Right ventricle myocardium inferior (tissue), 1 donor: Measurements from ENCODE around the gene IFI27L1. TPM values are rescaled to one million over a fixed set of nuclear protein-coding genes. Genes with fewer than 3 reads are reported as not detected.
A peak's percentile ranks its signal among the peaks of the same experiment; 100 is the strongest.

ENCODE experiments used
- ATAC-seq: fragments of 200-7000 bp; cut with Tn5 transposase; one replicate; pipeline ENCODE4 v1.9.1; 2020; ENCODE audit warnings: mild to moderate bottlenecking, moderate library complexity
- DNase-seq: peaks from one replicate; pipeline ENCODE4 v3.0.0; 2021; ENCODE audit errors: missing footprints
- intact Hi-C: fragments of 100-400 bp; cut with DNase I; formaldehyde crosslinking; loops from one replicate; pipeline ENCODE4 v1.11.0; 2022
- total RNA-seq: library from RNA; stranded (reverse); fragmentation: NEBNext Ultra II Directional; extraction: Animal tissue kit (Norgen Biotek cat#: 25700); gene quantifications from one replicate; pipeline ENCODE4 v1.2.1, GENCODE V29; 2021
- donor health status: DM: no; HTN: yes; CAD: no; lungs with severe emphysema.

IFI27L1 gene
- total RNA-seq, 1 donor from 2014 or later: 10.7 TPM

DNA sequence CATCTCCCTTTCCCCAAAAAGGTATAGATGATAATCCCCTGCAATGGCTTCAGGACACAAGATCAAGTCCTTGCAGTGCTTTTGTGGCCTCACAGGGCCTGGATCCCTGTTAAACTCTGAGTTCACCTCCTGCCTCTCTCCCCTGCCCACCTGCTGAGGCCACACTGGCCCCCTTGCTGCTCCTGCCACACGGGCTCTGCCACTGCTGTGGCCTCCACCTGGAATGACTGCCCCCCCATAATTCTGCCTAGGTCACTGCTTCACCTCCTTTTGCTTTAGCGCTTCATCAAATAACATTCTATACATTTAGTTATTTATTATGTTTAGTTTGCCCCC, 28.8 kb downstream of the IFI27L1 start:
- intact Hi-C loops: no loop called here
- ATAC-seq: no peak
- no peak for DNase-seq

DNA sequence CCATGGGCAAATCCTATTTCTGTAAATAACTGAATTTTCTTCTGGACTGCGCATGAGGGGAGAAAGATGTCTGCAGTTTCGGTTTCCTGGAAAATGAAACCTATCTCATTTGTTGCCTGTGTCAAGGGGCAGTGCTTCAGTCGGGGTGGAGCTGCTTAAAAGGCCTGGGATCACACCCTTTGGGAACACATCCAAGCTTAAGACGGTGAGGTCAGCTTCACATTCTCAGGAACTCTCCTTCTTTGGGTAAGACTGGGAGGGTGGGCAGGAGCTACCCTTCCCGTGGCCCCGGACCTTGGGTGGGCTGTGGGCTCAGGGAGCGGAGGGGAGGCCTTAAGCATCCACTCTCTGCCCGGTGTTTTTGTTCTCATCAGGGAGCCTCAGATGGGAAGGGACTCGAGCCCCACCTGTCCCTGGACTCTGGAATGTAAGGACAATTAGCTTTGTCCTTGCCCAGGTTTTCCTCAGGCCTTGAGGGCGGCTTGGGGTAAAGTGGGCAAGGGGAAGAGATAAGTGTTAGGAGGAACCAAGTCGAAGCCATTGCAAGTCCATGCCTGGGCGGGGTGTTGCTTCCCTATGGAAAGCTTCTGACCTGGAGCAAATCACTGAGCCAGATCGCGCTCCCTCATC, 29.6 kb downstream of the IFI27L1 start, which contains the start of gene IFI27:
Gene IFI27 (plus strand): TSS at position 185 of the 630 bp plus-strand sequence.
- intact Hi-C loops: no loop called here
- peak; percentile 55 for ATAC-seq
- DNase-seq: no peak

DNA sequence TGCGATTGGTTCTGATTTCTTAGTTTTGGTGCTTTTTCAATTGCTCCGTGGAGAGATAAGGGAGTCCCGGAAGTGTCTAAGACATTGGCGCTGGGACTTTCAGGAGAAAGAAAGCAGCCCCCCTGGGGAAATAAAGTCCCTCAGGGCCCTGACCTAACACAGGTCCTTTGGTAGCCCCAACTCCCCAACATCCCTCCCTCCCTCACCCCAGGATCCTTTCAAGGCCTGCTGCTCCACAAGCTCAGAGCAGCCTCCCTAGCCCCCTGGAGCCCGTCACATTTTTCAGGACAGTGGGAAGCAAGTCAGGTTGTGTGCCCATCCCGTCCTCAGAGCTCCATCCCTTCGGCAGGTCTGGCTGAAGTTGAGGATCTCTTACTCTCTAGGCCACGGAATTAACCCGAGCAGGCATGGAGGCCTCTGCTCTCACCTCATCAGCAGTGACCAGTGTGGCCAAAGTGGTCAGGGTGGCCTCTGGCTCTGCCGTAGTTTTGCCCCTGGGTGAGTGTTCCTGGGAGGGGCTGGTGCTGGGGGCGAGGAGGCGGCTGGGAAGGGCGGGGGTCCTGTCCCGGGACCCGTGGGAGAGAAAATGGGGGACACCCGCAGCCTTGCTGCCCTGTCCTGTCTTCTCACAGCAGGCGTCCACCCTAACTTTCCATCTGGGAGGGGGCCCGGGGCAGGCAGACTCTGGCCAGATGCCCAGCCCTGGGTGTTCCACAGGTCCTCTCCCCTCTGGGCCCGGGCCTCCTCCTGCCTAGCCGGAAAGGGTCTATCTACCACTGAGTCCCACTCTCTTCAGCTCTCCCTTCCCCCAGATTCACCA, 30.4 kb downstream of the IFI27L1 start:
- ATAC-seq: no peak
- intact Hi-C loops: no loop called here

GRCh38 chr14:94112513-94113063, 31.5 kb downstream of the IFI27L1 start:
- ATAC-seq (no peak), DNase-seq (no peak)
- intact Hi-C loops: no loop called here

More for the DNA sequence above, 30.4 kb downstream of the IFI27L1 start:
- DNase-seq: no peak

GRCh38 chr14:94113073-94113472, 32.0 kb downstream of the IFI27L1 start:
- DNase-seq: no peak

DNA sequence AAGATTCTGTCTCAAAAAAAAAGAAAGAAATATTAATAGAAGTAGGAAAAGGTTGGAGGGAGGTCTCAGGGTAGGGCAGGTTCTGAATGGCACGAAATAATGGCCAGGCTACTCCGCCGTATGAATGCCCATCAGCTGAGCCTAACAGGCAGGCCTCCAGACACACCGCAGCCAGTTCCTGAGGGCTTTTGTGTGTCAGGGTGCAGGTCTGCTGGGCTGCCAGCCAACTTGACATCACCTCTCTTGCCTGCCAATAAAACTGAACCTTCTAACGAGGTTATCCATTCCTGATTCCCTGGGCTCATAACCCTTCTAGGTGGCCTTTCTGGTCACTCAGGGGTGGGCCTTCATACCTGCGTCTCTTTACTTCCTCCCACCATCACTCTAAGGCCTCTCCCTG, 32.4 kb downstream of the IFI27L1 start:
- intact Hi-C loops: no loop called here
- DNase-seq (no peak), ATAC-seq (peak; percentile 28)

More at GRCh38 chr14:94113073-94113472, 32.0 kb downstream of the IFI27L1 start:
- ATAC-seq: no peak
- intact Hi-C loops: no loop called here

DNA sequence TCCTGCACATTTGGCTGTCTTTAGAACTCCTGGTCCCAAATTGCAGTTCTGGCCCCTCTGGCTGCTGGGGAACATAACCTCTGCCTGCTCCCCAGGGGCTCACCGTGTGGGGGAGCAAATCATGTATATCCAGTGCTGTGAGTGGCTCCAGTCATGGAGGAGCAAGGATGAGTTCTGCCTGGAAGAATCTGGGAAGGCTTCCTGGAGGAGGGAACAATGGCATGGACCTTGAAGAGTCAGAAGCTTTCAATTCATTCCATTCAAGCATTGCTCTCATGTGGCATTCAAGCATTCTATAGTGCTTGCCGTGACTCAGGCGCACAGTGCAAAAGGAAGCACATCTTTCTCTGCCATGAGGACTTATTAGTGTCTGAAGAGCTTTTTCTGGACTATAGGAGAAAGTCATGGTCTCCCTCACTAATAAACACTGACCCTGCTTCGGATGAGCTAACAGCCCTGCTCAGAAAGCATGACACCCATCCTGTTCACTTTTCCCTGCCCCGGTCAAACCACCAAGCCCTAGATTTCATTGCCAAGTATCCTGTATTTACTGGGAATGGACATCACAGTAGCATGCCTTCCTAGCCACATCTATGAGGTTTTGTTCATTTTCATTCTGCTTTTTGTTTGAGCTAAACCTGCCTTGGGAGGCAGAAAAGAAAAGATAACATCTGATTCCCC, 32.9 kb downstream of the IFI27L1 start:
- intact Hi-C loops: no loop called here
- no peak for DNase-seq
- no peak for ATAC-seq

DNA sequence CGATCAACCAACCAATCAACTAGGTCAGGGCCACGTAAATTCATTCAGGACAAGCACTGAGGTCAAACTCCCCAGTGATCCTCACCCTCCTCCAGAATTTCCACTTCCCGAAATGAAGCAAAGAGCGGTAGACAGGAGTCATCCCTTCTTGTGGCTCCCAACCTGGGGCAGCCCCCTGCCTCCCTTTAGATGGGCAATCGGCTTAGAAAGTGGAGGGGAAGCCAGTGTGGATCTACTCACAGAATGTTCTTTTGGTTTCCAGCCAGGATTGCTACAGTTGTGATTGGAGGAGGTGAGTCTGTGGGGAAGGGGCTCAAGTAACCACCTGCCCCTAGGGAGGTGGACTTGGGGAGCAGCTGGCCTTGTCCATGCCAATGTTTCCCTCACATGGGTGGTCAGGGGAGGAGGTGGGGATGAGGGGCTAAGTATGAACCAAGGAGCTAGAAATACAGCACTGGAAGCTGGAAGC, 33.5 kb downstream of the IFI27L1 start:
- intact Hi-C loops: no loop called here
- DNase-seq (no peak), ATAC-seq (no peak)

DNA sequence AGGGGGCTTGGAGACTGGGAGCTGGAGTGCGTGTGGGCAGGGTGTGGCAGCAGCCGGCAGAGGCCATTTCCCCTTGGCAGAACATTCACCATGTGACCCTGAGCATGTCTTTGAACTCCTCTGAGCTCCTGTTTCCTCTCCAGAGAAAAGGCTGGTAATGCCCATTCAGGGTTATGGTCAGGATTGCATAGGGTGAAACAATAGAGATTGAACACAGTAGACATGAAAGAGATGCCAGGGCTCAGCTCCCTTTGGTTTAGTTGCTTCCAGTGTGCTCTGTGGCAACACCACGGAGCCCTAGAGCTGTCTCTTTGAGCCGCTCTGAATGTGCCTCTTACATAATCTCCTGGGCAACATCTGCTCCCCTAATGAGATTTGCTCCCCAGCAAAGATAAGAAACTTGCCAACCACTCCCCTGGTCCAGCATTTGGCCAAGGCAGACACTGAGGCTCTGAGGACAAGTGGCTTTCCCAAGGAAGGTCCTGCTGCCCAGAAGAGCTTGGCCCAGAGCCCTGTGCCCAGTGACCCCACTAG, 34.0 kb downstream of the IFI27L1 start:
- DNase-seq (no peak), ATAC-seq (peak; percentile 43)
- intact Hi-C loops: no loop called here

DNA sequence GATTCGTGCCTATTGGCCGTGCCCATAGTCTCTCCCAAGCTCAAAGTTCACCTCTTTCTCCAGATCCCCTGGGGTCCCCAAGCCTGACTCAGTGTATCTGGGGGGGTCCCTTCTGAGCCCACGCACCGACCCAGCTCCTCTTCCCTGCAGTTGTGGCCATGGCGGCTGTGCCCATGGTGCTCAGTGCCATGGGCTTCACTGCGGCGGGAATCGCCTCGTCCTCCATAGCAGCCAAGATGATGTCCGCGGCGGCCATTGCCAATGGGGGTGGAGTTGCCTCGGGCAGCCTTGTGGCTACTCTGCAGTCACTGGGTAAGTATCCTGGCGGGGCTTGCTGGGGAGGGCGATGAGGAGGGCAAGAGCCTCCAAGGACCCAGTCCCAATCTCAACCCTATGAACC, 34.5 kb downstream of the IFI27L1 start:
- intact Hi-C loops: no loop called here
- DNase-seq (no peak), ATAC-seq (no peak)

GRCh38 chr14:94116701-94117100, 35.6 kb downstream of the IFI27L1 start:
- intact Hi-C loops: no loop called here
- DNase-seq (no peak), ATAC-seq (no peak)

- no peak for ATAC-seq
- intact Hi-C loops: no loop called here
- DNase-seq: no peak
Observed at GRCh38 chr14:94117856-94118255, 36.7 kb downstream of the IFI27L1 start.

- ATAC-seq: no peak
Observed at GRCh38 chr14:94119071-94119470, 38.0 kb downstream of the IFI27L1 start.

GRCh38 chr14:94120667-94121340, 39.7 kb downstream of the IFI27L1 start:
- ATAC-seq (no peak), DNase-seq (no peak)
- intact Hi-C loops: no loop called here

More at GRCh38 chr14:94119071-94119470, 38.0 kb downstream of the IFI27L1 start:
- no peak for DNase-seq
- intact Hi-C loops: no loop called here

GRCh38 chr14:94121485-94121884, 40.4 kb downstream of the IFI27L1 start:
- intact Hi-C loops: no loop called here
- DNase-seq: no peak
- no peak for ATAC-seq

- intact Hi-C loops: no loop called here
- DNase-seq (no peak), ATAC-seq (no peak)
Observed at GRCh38 chr14:94122438-94122837, 41.3 kb downstream of the IFI27L1 start.

- DNase-seq (no peak), ATAC-seq (no peak)
- intact Hi-C loops: no loop called here
Observed at GRCh38 chr14:94123296-94123695, 42.2 kb downstream of the IFI27L1 start.

DNA sequence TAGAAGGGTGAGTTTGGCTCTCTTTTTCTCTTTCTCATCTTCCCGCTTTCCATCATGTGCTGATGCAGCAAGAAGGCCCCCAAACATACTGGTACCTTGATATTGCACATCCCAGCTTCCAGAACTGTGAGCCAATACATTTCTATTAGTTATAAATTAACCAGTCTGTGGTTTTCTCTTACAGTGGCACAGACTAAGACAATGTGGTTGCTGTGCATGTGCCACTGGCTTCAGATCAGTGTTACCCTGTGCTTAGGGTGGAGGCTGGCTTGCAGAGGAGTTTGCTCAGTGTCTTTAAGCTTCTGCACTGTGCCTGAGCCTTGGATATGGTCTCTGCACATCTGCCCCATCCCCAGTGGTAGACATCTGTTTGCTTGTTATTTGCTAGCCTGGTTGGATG, 42.8 kb downstream of the IFI27L1 start:
- intact Hi-C loops: no loop called here
- ATAC-seq: no peak

More for the DNA sequence above, 42.8 kb downstream of the IFI27L1 start:
- no peak for DNase-seq
